RWPE1 (cell line): ENCODE data around the gene LYPLAL1.

Experiments used
- CTCF ChIA-PET: fragments of 350-600 bp; sonication (Branson Sonifier 250); formaldehyde crosslinking; extraction: SDS; loops from one replicate; lab custom pipeline; 2021; lab: Yijun Ruan, JAX
- POLR2A ChIA-PET: fragments of 400-600 bp; formaldehyde crosslinking; extraction: SDS; loops from one replicate; lab custom pipeline; 2020; ENCODE audit warnings: antibody characterized with exemption; ENCODE audit not compliant: low non-redundant PET; lab: Yijun Ruan, JAX
- DNase-seq: peaks from one replicate; pipeline ENCODE4 v3.0.0; 2012; ENCODE audit warnings: low spot score
- H3K27ac ChIP-seq: fragments of 450-650 bp; 2 replicates; pipeline ENCODE4 v1.5.1; 2017
- CTCF ChIP-seq: fragments of 450-650 bp; conservative IDR thresholded peaks from 2 replicates; pipeline ENCODE4 v1.5.1; 2017; ENCODE audit warnings: low read depth, mild to moderate bottlenecking

Gene LYPLAL1

GRCh38 chr1:219210067-219210466 lies 36.4 kb downstream of the LYPLAL1 start:
- H3K27ac ChIP-seq: no peak overlapping the region
- CTCF ChIA-PET: interaction anchor here (0.7 kb wide), 1 partner anchor 105 kb away, joined by 3 read pairs; no protein-coding TSS in a partner anchor
- no peak for DNase-seq

GRCh38 chr1:219215477-219215876 lies 41.8 kb downstream of the LYPLAL1 start:
- no peak overlapping the region for H3K27ac ChIP-seq
- DNase-seq: no peak
- no peak for TF ChIP-seq CTCF
- POLR2A ChIA-PET: no interaction called here
- CTCF ChIA-PET: interaction anchor here (1.6 kb wide), 1 partner anchor 170 kb away, joined by 4 read pairs; no protein-coding TSS in a partner anchor

More at GRCh38 chr1:219210067-219210466, 36.4 kb downstream of the LYPLAL1 start:
- POLR2A ChIA-PET: no interaction called here
- no peak for TF ChIP-seq CTCF

GRCh38 chr1:219220945-219221344 lies 47.3 kb downstream of the LYPLAL1 start:
- POLR2A ChIA-PET: no interaction called here
- CTCF ChIA-PET: no interaction called here
- no peak for DNase-seq
- H3K27ac ChIP-seq: no peak overlapping the region
- TF ChIP-seq CTCF: no peak

- no peak overlapping the region for H3K27ac ChIP-seq
- no peak for DNase-seq
- no peak for TF ChIP-seq CTCF
- POLR2A ChIA-PET: no interaction called here
- CTCF ChIA-PET: no interaction called here
Observed at GRCh38 chr1:219223496-219223895, 49.8 kb downstream of the LYPLAL1 start.

- H3K27ac ChIP-seq: no peak overlapping the region
- ChIA-PET POLR2A (no interaction called here), CTCF (no interaction called here)
- TF ChIP-seq CTCF: no peak
- no peak for DNase-seq
Observed at GRCh38 chr1:219226196-219226595, 52.5 kb downstream of the LYPLAL1 start.

GRCh38 chr1:219227360-219228057 lies 53.8 kb downstream of the LYPLAL1 start:
- no peak overlapping the region for H3K27ac ChIP-seq
- ChIA-PET CTCF (interaction anchor here (0.7 kb wide), 2 partner anchors 434 to 808 kb away, joined by 3 to 5 read pairs; no protein-coding TSS in a partner anchor), POLR2A (no interaction called here)
- DNase-seq: no peak
- TF ChIP-seq CTCF: no peak
